Left lobe of liver (tissue), 2 donors: ENCODE measurements around the gene PODNL1. TPM values are rescaled to one million over a fixed set of nuclear protein-coding genes. Genes with fewer than 3 reads are reported as not detected.

Experiments used
- ATAC-seq: fragments of 200-7000 bp; cut with Tn5 transposase; one replicate; pipeline ENCODE4 v1.9.1; 2020; ENCODE audit warnings: mild to moderate bottlenecking, moderate library complexity
- DNase-seq: peaks from one replicate; pipeline ENCODE4 v3.0.0-alpha.2; 2020; ENCODE audit warnings: low spot score
- total RNA-seq: library from RNA; stranded (reverse); gene quantifications from one replicate; pipeline ENCODE4 v1.2.1, GENCODE V29; 2021
- donor health status: DM: no; HTN: no; CAD: no; lungs with moderate emphysema.
- donor health status: DM: no; HTN: yes; CAD: no.

PODNL1 gene, protein sequence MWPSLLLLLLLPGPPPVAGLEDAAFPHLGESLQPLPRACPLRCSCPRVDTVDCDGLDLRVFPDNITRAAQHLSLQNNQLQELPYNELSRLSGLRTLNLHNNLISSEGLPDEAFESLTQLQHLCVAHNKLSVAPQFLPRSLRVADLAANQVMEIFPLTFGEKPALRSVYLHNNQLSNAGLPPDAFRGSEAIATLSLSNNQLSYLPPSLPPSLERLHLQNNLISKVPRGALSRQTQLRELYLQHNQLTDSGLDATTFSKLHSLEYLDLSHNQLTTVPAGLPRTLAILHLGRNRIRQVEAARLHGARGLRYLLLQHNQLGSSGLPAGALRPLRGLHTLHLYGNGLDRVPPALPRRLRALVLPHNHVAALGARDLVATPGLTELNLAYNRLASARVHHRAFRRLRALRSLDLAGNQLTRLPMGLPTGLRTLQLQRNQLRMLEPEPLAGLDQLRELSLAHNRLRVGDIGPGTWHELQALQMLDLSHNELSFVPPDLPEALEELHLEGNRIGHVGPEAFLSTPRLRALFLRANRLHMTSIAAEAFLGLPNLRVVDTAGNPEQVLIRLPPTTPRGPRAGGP
- total RNA-seq: not detected

- DNase-seq: no peak
- no peak for ATAC-seq
Measured at GRCh38 chr19:13938301-13939064, at the start of gene PODNL1. TSS of gene PODNL1 (minus strand) at chr19:13938417. CDS start at chr19:13938181, 236 bp downstream.

GRCh38 chr19:13987101-13987890 lies 49.1 kb upstream of the PODNL1 start:
- peak; percentile 27 for ATAC-seq
- DNase-seq: no peak

DNA sequence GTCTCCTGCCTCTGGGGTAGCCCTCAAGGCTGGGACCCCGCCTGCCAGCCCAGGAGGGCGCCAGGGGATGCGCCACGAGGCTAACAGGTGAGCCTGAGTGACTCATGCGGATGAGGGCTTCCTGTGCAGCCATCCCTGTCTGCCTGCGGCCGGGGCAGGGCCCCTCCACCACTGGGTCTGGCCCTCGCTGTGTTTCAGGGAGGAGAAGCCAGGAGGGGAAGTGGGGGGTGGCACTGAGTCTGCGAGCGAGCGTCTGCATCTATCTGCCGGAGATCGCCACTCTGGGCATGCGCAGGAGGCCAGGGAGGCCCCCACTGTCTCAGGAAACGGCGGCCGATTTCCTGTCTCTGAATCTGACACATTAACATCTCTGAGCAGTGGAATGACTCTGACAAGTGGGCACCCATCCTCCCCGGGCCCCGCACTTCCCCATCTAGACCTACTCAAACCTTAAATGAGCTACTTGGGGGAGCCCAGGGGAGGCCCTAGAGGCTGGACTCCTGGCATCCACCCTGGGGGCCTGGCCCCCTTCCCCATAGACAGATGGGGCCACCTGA lies 48.2 kb upstream of the PODNL1 start:
- peak; percentile 74 for DNase-seq
- ATAC-seq: peak; percentile 62

DNA sequence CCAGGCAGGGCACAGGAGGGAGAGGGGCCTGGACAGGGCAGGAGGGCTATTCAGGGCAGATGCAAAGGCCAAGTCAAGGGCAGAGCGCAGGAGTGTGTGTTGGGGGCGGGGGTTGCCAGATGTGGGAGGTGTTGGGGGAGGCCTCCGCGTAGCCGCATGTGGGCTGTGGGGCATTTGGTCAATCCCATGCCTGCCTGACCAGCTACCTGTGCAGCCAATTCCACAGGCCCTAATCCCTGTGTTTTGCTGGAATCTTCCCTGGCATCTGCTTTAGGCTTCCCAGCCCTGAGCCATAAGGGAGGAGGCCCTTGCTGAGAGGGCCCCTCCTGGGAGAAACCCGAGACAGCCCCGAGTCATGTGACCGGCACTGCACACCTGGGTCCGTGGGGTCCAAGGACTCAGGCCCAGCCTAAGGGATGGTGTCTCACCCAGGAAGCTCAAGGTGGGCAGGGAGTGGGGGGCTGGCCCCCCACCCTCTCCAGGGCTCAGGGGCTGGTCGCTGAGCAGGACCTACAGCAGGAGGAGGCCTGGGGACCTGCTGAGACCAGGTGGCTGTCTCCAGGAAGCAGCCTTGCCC lies 47.6 kb upstream of the PODNL1 start:
- ATAC-seq (no peak), DNase-seq (no peak)

DNA sequence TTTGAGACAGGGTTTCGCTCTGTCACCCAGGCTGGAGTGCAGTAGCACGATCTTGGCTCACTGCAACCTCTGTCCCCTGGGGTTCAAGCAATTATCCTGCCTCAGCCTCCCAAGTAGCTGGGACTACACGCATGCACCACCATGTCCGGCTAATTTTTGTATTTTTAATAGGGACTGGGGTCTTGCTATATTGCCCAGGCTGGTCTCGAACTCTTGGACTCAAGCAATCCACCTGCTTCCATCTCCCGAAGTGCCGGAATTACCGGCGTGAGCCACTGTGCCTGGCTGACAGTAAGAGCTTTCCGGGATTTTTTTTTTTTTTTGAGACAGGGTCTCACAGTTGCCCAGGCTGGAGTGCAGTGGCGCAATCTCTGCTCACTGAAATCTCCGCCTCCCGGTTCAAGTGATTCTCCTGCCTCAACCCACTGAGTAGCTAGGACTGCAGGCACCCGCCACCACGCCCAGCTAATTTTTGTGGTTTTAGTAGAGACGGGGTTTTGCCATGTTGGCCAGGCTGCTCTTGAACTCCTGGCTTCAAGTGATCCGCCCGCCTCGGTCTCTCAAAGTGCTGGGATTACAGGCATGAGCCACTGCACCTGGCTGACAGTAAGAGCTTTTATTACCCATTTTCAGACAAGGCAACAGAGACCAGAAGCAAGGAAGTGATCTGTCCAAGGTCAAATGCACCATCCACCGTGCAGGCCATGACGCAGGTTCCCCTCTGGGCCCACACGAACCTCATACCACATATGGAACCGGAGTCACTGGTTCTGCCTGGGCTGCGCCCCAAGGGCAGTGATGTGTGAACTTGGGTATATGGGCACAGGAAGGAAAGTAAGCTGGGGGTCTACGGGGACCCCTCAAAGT lies 46.9 kb upstream of the PODNL1 start:
- no peak for DNase-seq
- no peak for ATAC-seq

DNA sequence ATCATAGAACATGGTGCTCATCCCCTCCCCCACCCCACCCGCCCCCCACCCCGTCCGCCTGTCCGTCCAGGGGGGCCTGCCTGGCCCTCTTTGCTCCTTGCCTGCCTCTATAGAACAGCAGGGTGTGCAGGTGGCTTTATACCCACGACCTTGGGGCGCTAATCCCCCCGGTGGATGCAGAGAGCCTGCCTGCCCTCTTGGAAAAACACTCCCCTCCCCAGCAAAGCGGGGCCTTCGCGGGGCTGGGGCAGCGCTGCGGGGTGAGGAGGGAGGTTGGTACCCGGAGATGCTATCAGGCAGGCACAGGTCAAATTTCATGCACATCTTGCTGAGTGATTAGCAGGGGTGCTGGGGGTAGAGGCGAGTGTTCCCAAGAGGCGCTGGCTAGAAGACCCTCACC lies 46.0 kb upstream of the PODNL1 start:
- ATAC-seq (no peak), DNase-seq (no peak)

DNA sequence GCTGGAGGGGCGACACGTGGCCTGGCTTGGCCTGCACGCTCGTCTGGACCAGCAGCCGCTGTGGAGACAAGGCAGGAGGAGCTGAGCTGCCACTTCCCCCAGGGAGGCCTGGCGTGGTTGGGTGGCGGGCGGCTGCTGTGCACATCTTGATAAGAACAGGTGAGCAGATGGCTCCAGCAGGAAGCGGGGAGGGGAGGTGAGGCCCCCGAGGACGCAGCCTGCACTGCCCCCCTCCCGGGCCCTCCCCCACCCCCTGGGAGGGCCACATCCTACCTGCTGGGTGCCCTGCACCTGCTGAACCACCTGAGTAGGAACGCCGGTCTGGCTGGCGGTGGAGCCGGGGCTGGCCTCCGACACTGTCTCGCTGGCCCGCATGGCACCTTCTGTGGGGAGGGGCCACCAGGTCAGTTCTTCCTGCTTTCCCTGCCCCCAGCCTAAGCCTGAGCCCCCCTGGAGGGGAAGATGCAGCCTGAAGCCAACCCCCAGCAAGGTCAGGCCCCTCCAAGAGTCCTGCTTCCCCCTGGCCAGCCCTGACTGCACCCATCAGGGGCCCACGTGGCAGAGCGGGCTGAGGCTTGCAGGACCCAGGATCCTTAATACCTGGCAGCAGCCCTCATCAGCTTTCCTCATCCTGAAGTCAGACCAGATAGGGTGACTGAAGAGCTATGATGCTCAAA lies 45.1 kb upstream of the PODNL1 start:
- ATAC-seq (no peak), DNase-seq (no peak)

- no peak for DNase-seq
- ATAC-seq: no peak
Measured at GRCh38 chr19:13982773-13983172, 44.6 kb upstream of the PODNL1 start.

DNA sequence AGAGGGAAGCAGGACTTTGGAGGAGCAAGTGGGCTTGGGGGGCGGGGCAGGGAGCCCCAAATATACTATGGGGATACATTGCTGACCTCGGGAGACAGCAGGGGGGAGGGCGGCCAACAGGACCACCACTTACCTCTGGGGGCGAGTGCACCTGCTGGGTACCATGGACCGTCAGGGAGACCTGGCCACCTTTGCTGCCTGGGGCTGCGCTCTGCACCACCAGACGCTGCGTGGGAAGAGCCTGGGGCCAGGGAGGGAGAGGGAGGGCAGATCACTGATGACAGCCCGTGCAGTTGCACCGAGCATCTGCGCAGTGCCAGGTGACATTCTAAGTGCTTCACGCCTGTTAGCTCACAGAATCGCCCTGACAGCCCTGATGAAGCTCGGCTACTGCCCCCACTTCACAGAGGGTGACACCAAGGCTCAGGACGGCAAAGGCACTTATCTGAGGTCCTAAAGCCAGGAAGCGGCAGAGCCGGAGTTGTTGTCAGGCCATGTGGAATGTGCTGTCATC lies 43.8 kb upstream of the PODNL1 start:
- no peak for DNase-seq
- ATAC-seq: no peak

GRCh38 chr19:13981467-13981866 lies 43.2 kb upstream of the PODNL1 start:
- DNase-seq (no peak), ATAC-seq (no peak)

DNA sequence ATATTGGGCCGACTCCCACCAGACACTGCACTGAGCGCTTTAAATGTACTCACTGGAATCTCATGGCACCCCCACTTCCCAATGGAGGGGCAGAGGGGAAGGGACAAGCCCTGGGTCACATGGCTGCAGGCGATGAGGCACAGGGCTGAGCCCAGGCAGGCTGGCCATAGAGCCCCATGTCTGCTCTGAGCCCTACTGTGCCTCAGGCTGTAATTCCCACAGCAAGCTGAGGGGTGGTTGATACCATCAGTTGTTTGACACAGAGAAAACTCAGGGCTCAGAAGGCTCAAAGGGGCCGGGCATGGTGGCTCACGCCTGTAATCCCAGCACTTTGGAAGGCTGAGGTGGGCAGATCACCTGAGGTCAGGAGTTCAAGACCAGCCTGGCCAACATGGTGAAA lies 42.8 kb upstream of the PODNL1 start:
- DNase-seq (no peak), ATAC-seq (no peak)

DNA sequence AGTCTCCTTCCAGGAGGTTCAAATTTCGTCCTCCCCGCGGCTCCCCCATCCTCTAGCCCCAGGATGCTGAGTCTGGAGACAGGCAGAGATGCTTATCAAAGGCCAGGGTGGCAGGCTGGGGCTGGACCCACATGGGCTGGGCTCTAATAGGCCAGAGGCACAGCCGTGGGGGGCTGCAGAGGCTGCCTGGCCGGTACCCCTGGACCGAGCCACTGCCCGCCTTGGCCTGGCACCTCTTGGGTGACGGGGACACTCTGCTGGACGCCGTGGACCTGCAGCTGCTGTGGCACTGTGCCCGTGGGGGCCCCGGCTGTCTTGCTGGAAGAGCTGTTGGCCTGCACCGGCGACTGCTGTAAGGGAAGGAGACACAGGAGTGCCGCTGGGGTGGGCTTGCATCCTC lies 42.1 kb upstream of the PODNL1 start:
- no peak for DNase-seq
- ATAC-seq: no peak

DNA sequence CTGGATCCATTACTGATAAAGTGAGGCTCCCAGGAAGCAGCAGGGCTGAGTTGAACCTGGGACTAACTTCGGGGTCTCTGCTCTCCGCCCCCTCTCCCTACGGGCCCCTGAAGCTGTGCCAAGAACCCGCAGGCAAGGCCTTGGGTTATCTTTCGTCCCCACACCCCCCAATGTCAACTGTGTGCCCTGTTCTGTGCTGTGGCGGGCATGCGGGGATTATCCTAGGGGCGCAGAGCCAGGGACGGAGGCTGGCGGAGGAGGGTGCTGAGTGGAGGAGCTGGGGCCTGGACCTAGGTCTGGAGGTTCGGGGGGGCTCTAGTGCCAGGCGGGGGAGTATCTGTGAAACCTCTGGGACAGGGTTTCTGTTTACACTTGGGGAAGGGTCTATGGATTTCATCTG lies 41.5 kb upstream of the PODNL1 start:
- ATAC-seq (no peak), DNase-seq (no peak)

- no peak for DNase-seq
- peak; percentile 6 for ATAC-seq
Measured at GRCh38 chr19:13979244-13979615, 41.0 kb upstream of the PODNL1 start.

DNA sequence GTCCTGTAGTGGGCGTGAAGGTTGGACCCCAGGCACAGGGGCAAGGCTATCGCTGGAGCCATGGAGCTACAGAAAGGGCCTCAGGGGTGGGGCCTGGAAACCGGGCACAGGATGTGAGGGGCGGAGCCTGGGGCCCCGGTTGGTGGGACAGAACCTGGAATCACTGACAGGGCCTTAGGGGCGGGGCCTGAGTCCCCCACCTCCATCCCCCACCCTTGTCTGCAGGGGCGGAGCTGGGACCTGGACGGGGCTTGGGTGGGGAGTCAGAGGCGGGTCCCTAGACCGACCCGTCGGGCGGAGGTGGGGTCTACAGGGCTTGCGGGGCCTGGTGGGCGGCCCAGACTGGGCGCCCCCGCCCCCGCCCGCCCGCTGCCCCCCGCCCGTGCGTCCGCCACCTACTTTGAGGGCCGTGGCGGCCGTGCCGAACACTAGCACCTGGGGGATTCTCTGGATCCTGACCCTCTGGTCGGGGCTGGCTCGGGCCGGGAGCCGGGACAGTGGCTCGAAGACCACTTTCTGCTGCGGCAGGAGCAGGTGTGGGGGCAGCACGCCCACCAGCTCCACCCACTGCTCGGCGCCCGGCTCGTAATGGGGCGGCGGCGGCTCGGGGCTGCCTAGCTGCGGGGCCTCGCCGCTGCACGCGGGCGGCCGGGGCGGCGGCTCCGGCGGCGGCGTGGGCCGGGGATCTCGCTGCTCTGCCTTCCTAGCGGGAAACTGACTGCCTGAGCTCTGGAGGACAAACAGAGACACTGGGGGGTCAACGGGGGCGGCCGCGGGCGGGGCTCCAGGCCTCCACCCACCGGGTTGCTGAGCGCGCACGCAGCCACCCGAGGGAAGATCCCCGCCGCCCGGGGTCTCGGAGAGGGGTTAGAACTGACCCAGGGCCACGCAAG lies 40.4 kb upstream of the PODNL1 start:
- ATAC-seq (peak; percentile 72), DNase-seq (peak; percentile 62)

DNA sequence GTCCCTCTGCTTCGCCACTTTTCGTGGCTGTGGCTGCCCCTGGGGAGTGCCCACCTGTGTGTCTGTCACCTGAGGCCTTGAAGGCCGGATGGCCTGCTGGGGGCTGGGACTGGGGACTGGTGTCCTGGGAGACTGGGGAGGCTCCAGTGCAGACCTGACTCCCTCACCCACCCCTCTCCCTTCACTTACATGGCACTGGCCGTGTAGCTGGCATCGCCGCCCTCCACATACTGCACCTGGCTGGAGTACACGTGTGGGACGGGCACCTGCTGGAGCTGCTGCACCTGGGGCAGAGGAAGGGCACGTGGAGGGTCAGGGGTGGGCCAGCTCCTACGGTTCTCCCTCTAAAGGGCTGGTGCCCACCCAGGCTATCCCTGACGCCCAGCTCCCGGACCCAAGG lies 39.6 kb upstream of the PODNL1 start:
- no peak for ATAC-seq

GRCh38 chr19:13976446-13976845 lies 38.2 kb upstream of the PODNL1 start:
- ATAC-seq: no peak
- no peak for DNase-seq

More for the DNA sequence above, 39.6 kb upstream of the PODNL1 start:
- DNase-seq: no peak

DNA sequence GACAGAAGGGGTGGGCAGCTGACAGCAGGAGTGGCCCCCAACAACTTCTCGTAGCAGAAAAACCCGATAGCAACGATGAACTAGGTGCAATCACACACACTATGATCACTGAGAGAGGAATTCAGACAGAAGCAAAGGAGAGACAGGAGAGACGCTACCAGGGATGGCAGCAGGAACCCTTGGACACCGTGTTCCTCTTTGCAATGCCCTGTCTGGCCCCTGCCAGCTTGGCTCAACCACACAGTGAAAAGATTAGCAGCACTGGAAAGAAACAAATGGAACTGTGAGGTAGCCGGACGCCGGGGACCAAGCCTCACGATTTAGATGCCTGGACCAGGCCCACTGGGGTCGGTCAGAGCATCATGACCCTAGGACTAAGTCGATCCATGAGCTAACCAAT lies 37.7 kb upstream of the PODNL1 start:
- ATAC-seq (no peak), DNase-seq (no peak)
